Measurements from ENCODE around the gene SND1.

The SND1 gene

GRCh38 chr7:128129224-128129864 lies 477.4 kb downstream of the SND1 start:
- no peak for DNase-seq
- TF ChIP-seq POLR2A (IDR thresholded peaks at IDR 0.05; ENCODE audit: low read length) (no peak), GATA1 (IDR thresholded peaks at IDR 0.05; ENCODE audit: low read depth, low read length) (no peak)

- no peak for DNase-seq
- no peak for TF ChIP-seq POLR2A (IDR thresholded peaks at IDR 0.05; ENCODE audit: low read length)
- no peak for TF ChIP-seq GATA1 (IDR thresholded peaks at IDR 0.05; ENCODE audit: low read depth, low read length)
Measured at GRCh38 chr7:128131115-128131514, 479.1 kb downstream of the SND1 start.

DNA sequence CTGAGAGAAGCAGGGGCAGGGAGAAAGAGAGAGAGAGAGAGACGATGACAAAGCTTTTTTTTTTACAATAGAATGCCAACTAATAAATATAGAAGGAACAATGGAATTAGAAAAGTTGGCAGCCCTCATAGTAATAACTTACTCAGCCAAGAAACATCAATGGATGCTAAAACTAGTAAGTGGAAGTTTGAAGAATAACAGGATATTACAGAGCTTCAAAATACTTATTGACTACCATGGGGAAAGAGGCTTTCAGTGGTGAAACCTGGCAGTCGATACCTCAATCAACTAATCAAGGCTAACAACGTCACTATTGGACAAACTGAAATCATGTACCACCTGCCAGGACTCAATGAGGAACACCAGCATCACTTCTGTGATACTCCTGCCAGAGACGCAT lies 479.7 kb downstream of the SND1 start:
- no peak for TF ChIP-seq GATA1 (IDR thresholded peaks at IDR 0.05; ENCODE audit: low read depth, low read length)
- no peak for TF ChIP-seq POLR2A (IDR thresholded peaks at IDR 0.05; ENCODE audit: low read length)
- no peak for DNase-seq

DNA sequence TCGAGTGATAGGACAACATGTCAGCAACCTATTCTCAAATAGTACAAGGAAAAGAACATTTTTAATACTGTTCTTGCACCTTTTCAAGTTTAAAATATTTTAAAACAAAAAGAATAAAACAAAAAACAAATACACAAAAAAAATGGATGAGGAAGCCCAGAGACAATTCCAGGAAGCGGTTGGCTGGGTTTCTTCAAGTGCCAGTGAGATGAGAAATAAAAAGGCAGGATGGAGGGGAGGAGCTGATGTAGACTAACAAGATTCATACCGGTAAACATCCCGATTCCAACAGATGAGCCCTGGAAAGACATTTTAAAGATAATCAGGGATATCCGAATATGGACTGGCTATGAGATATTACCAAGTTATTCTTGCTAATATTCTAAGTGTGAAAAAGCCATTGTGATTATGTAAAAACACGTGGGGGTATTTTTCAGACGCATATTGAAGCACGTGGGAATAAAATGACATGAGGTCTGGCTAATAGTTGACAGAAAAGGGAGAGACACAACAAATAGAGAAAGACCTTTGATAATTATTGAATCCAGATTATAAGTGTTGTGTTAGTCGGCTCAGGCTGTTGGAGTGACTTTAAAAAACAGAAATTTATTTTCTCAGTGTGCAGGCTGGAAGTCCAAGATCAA lies 480.6 kb downstream of the SND1 start:
- no peak for DNase-seq
- TF ChIP-seq POLR2A (IDR thresholded peaks at IDR 0.05; ENCODE audit: low read length) (no peak), GATA1 (IDR thresholded peaks at IDR 0.05; ENCODE audit: low read depth, low read length) (no peak)

GRCh38 chr7:128135159-128135514 lies 483.1 kb downstream of the SND1 start:
- no peak for DNase-seq
- TF ChIP-seq GATA1 (IDR thresholded peaks at IDR 0.05; ENCODE audit: low read depth, low read length) (no peak), POLR2A (IDR thresholded peaks at IDR 0.05; ENCODE audit: low read length) (no peak)

- TF ChIP-seq POLR2A (IDR thresholded peaks at IDR 0.05; ENCODE audit: low read length) (no peak), GATA1 (IDR thresholded peaks at IDR 0.05; ENCODE audit: low read depth, low read length) (no peak)
- DNase-seq = peak; percentile 60 to 70
Measured at GRCh38 chr7:128135515-128136214, 483.7 kb downstream of the SND1 start.

GRCh38 chr7:128136215-128136597 lies 484.2 kb downstream of the SND1 start:
- TF ChIP-seq GATA1 (IDR thresholded peaks at IDR 0.05; ENCODE audit: low read depth, low read length) (no peak), POLR2A (IDR thresholded peaks at IDR 0.05; ENCODE audit: low read length) (no peak)
- no peak for DNase-seq

- no peak for DNase-seq
- no peak for TF ChIP-seq POLR2A (IDR thresholded peaks at IDR 0.05; ENCODE audit: low read length)
- TF ChIP-seq GATA1 (IDR thresholded peaks at IDR 0.05; ENCODE audit: low read depth, low read length) = no peak
Measured at GRCh38 chr7:128137181-128137580, 485.2 kb downstream of the SND1 start.

DNA sequence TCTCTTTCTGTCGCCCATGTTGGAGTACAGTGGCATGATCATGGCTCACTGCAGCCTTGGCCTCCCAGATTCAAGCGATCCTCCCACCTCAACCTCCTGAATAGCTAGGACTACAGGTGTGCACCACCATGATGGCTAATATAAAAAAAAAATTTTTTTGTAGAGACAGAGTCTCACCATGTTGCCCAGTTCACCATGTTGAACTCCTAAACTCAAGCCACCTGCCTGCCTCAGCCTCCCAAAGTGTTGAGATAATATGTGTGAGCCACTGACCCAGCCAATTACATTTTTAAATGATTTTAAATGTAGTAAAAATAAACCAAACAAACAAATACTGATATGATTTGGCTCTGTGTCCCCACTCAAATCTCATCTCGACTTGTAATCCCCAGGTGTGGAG lies 487.4 kb downstream of the SND1 start:
- DNase-seq = no peak
- no peak for TF ChIP-seq GATA1 (IDR thresholded peaks at IDR 0.05; ENCODE audit: low read depth, low read length)
- no peak for TF ChIP-seq POLR2A (IDR thresholded peaks at IDR 0.05; ENCODE audit: low read length)

- TF ChIP-seq GATA1 (IDR thresholded peaks at IDR 0.05; ENCODE audit: low read depth, low read length) (no peak), POLR2A (IDR thresholded peaks at IDR 0.05; ENCODE audit: low read length) (no peak)
- no peak for DNase-seq
Measured at GRCh38 chr7:128141683-128142195, 489.7 kb downstream of the SND1 start.

All from erythroblast (primary cell).